ENCODE results near the gene IRX6.

The IRX6 gene

GRCh38 chr16:55323637-55324271 is at the start of gene IRX6:
TSS of gene IRX6 (plus strand) at chr16:55324203. CDS start at chr16:55325092, 889 bp downstream.
- DNase-seq: no peak

- DNase-seq: no peak
Measured at GRCh38 chr16:55274391-55274790, 49.6 kb upstream of the IRX6 start.

GRCh38 chr16:55275167-55275566 is 48.8 kb upstream of the IRX6 start:
- DNase-seq: no peak

DNA sequence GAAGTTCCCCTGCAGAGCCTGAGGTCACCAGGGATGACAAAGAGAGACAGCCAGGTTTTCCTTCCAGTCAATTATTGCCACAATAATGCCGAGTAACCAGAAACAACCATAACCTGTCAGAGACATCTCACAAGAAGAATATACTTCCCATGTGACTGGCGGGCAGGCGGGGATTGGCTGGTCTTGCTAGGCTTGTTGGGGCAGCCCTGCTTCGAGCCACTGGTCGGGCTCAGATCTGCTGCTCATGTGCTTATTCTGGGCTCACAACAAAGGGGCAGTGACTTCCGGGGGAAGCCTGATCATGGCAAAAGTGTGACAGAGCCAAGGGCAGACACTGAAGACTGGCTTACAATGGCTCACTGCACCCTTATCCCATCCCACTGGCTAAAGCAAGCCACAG is 48.1 kb upstream of the IRX6 start:
- DNase-seq: no peak

- DNase-seq: no peak
Measured at GRCh38 chr16:55277536-55277935, 46.5 kb upstream of the IRX6 start.

DNA sequence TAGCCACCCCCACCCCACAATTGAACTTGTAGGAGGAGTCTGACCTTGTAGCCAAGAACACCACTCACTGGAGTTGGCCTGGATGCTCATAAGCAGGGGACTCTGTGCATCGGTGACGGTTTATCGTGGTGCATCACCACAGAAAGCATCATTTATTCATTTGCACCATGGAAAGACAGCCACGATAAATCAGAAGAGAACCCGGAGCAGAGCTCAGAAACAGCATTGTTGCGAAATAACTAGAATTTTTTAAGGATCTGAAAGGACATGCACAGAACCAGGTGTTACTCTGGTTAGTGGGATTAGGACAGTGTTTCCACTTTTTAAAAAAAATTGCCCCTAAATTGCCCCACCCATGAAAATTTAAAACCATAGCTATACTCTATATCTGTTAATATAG is 44.4 kb upstream of the IRX6 start:
- DNase-seq: no peak

DNA sequence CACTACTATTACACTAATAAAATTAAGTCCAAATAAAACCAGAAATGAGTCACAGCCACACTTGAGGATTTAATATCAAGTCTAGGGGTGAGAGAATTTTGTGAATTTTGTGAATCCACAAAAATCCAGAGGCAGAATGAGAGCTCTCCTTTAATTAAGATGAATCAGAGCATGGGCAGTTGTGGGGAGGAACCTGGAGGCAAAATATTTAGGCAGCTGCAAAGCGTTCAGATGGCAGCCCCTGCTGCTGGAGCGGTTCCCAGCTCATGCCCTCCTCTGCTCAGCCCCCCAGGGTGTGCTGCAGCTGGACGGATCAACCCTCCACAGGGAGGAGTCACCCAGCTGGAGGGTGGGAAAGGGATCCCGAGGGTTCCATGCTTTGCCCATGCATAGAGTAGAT is 43.4 kb upstream of the IRX6 start:
- no peak for DNase-seq

DNA sequence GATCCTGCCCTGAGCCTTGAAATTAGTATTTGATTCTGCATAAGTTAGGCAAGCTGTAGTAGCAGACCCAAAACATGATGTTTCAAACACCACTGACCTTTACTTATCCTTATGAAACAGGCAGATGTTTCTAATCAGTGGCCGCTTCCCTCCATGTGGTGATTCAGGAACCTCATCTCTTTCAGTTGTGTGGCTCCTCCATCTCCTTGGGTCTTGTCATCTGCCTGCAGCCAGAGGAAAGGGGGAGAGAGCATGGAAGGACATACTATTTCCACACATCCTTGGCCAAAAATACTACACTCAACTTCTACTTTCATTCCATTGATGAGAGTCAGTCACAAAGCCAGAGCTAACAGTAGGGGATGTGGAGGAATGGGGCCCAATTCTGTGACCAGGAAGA is 41.6 kb upstream of the IRX6 start:
- no peak for DNase-seq

DNA sequence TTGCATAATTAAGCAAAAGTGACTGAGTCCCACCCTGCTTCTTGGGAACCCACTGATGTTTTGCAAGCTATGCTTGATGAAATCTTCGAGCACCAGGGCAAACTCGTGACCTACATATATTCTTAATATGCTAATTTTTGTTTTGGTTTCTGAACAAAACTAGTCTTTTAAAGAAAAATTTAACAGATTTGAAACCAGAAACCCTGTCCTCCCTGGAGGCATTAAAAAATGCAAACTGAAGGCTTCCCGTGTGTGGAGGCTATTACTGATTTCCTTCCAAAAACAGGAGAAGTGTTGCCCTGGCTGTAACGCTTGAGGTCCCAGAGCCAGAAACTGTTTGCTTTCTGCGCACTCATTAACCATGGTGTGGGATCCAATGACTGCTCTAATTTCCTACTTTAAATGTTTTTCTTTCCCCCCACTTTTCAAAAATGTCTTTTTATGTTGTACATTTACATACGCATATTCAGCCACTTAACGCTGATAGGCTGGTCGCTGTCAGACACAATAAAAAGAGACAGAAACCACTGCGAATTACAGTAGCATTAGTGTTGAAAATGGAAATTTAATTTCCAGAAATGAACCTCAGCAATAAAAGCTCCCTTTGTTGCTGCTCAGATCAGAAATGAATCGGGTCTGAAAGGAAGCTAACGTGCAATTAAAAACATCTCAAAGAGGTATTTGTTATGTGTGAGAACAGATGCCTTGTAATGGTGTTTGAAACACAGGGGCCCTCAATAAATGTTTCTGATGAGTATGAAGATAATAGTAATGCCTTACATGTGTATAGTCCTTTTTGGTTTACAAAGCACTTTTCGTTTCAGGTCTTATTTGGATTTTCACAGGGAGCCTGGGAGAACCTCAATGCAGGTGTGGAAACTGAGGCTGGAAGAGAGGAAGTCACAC is 39.9 kb upstream of the IRX6 start:
- DNase-seq: no peak

GRCh38 chr16:55284718-55285099 is 39.3 kb upstream of the IRX6 start:
- DNase-seq: no peak

- DNase-seq: no peak
Measured at GRCh38 chr16:55285586-55285985, 38.4 kb upstream of the IRX6 start.

DNA sequence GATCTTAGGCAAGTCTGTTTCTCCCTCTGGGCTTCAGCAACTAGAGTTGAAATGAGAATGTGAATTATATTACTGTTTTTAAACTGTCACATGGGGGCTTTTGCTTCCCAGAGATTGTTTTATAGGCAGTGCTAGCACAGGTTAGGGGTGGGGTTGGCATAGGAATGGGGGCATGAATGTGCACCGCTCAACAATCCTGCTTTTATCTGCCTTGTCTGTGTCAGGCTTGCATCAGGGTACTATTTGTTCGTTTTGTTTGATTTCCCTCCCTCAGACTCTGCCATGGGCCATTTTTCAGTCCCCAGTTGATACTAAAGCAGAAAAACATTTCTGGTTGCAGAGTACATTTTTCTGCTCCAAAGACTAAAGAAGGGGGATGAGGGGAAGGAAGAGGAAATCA is 34.6 kb upstream of the IRX6 start:
- no peak for DNase-seq

GRCh38 chr16:55291847-55292246 is 32.2 kb upstream of the IRX6 start:
- DNase-seq: no peak

DNA sequence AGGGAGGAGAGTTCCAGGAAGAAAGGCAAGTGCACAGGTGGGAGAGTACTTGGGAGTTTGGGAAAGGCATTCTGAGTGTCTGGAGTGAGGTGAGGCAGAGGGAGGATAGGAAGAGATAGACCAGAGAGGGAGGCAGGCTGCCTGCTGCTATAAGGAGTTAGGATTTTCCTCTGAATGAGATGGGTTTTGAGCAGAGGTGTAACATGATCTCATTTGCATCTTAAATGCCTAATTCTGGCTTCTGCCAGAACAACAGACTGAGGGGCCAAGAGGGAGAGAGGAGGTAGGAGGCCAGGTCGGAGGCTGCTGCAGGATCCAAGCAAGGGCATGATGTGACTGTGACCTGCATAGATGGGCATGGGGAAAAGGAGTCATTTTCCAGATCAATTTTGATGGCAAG is 31.5 kb upstream of the IRX6 start:
- no peak for DNase-seq

DNA sequence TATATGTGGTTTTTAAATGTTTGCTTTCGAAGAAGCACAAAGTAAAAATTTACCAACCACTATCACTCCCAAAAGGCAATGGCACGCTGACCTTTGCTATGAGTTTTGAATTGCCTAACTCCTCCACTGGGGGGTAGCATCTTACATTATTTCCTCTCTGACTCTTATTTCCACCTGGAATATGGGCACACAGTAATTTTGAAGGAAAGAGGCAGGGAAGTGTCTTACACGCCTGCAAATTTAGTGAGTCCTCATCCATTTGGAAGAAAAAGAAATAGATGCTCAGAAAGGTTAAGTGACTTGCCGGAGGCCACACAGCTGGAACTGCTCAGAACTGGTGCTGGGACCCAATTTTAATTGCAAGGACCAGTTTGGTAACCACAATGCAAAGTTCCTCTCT is 29.9 kb upstream of the IRX6 start:
- DNase-seq: no peak

DNA sequence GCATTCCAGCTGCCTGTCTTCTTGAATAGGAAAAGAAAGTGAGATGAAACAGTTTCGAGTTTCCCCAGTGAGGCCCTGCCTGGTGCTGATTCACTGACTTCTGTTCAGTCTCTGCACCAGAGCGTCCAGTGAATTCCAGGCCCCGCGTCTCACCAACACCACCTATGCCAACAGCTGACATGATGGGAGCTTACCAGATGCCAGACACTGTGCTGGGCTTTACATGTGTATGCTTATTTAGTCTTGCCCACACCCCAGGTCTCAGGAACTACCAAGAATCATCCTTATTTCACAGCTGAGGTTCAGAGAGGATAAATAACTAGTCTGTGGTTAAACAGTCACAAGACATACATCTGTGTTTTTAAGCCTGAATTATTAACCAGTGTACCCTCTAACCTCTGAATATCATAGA is 29.1 kb upstream of the IRX6 start:
- DNase-seq: no peak

- no peak for DNase-seq
Measured at GRCh38 chr16:55297062-55297909, 26.7 kb upstream of the IRX6 start.

- DNase-seq: no peak
Measured at GRCh38 chr16:55297910-55298479, 26.0 kb upstream of the IRX6 start.

- DNase-seq: no peak
Measured at GRCh38 chr16:55301385-55302008, 22.5 kb upstream of the IRX6 start.

- no peak for DNase-seq
Measured at GRCh38 chr16:55302635-55303034, 21.4 kb upstream of the IRX6 start.

DNA sequence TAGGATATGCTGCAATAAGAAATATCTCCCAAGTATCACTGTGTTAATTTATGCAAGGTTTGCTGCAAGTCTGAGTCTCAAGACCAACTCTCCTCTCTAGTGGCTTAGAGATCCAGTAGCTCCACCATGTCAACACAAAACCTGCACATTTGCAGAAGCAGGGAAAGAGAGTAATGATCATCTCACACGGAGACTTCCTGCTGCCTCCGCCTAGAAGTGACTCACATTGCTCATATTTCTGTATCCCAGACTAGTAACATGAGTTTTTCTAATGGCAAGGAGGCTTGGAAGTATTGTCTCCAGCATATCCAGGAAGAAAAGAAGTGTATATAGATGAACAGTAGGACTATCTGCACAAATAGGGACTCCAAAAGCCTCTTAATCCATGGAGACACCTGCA is 15.0 kb upstream of the IRX6 start:
- no peak for DNase-seq

- DNase-seq: no peak
Measured at GRCh38 chr16:55322327-55322726, 1.7 kb upstream of the IRX6 start.

All from DMS153 (cell line).